HCT116 (cell line): ENCODE data around the gene POLN. TPM values are rescaled to one million over a fixed set of nuclear protein-coding genes. Genes with fewer than 3 reads are reported as not detected.

Experiments used
- ATAC-seq: fragments of 200-7000 bp; cut with Tn5 transposase; 2 replicates; pipeline ENCODE4 v1.9.1; 2020; ENCODE audit warnings: mild to moderate bottlenecking, moderate library complexity
- BruUV-seq: library from RNA; stranded (reverse); fragments of 400-500 nt; replicated peaks from 2 replicates; lab custom pipeline; 2021; lab: Mats Ljungman, UMichigan
- CTCF ChIA-PET: fragments of 300-600 bp; sonication (Branson Sonifier 250); formaldehyde crosslinking; loops from one replicate; lab custom pipeline; 2021; ENCODE audit warnings: antibody characterized with exemption; lab: Charles Lee
- POLR2A ChIA-PET: fragments of 300-600, 350-600 bp; sonication (Branson Sonifier 250); formaldehyde crosslinking; loops from one replicate; lab custom pipeline; 2021; ENCODE audit warnings: antibody characterized with exemption; lab: Charles Lee
- RAD21 ChIA-PET, 2 experiments: fragments of 300-600 bp; sonication (Branson Sonifier 250); formaldehyde crosslinking; loops; one replicate each; lab custom pipeline; 2023; ENCODE audit warnings: low total read pairs in 2 of 2; ENCODE audit not compliant: uncharacterized antibody in 2 of 2, unreplicated experiment in 2 of 2, low non-redundant PET in 1 of 2; lab: Charles Lee
- DNase-seq: peaks from one replicate; pipeline ENCODE4 v3.0.0-alpha.2; 2010; ENCODE audit warnings: low read depth, low spot score
- H2AFZ ChIP-seq: fragments of 200-600 bp; shearing (Covaris generic), sonication (generic); 2 replicates; pipeline ENCODE4 v1.6.1; 2017; ENCODE audit warnings: low read depth, mixed run types, mixed read lengths, antibody characterized with exemption, low read length; ENCODE audit not compliant: poor library complexity, severe bottlenecking
- H3K27ac ChIP-seq: 2 replicates; pipeline ENCODE4 v1.5.1; 2012; ENCODE audit warnings: low read depth, low read length
- H3K27me3 ChIP-seq: fragments of 200-600 bp; sonication (generic); 2 replicates; pipeline ENCODE4 v1.6.1; 2016; ENCODE audit warnings: mixed run types, low read length, mixed read lengths; ENCODE audit not compliant: insufficient read depth
- H3K36me3 ChIP-seq, 2 experiments: fragments of 200-500 bp in 1 of 2; fragments of 200-600 bp in 1 of 2; sonication (Bioruptor generic) in 1 of 2; sonication (generic) in 1 of 2; 2 replicates each; pipeline versions ENCODE4 v1.5.1 to v1.6.1; 2014 to 2016; ENCODE audit warnings: low read length in 2 of 2, inconsistent platforms in 1 of 2, mixed read lengths in 1 of 2, mixed run types in 1 of 2; ENCODE audit not compliant: insufficient read depth in 2 of 2, control insufficient read depth in 1 of 2
- H3K4me1 ChIP-seq, 2 experiments: fragments of 200-600 bp in 1 of 2; sonication (generic) in 1 of 2; 2 replicates each; pipeline versions ENCODE4 v1.5.1 to v1.6.1; 2012 to 2017; ENCODE audit warnings: low read length in 2 of 2, inconsistent platforms in 1 of 2, mild to moderate bottlenecking in 1 of 2, mixed read lengths in 1 of 2, mixed run types in 1 of 2, moderate library complexity in 1 of 2; ENCODE audit not compliant: insufficient read depth in 2 of 2, control insufficient read depth in 1 of 2
- H3K4me2 ChIP-seq: fragments of 200-600 bp; sonication (generic); 2 replicates; pipeline ENCODE4 v1.6.1; 2017; ENCODE audit warnings: mixed run types, low read length, mixed read lengths
- H3K4me3 ChIP-seq, 2 experiments: fragments of 200-600 bp in 1 of 2; sonication (generic) in 1 of 2; replicated peaks in 1 of 2; 2 replicates each; pipeline ENCODE4 v1.5.1; 2011 to 2016; ENCODE audit warnings: low read length in 2 of 2, control low read depth in 1 of 2, low read depth in 1 of 2, mild to moderate bottlenecking in 1 of 2, mixed read lengths in 1 of 2, mixed run types in 1 of 2
- H3K79me2 ChIP-seq: fragments of 200-600 bp; sonication (generic); 2 replicates; pipeline ENCODE4 v1.6.1; 2017; ENCODE audit warnings: mild to moderate bottlenecking, mixed run types, low read length, moderate library complexity, mixed read lengths; ENCODE audit not compliant: insufficient read depth
- H3K9ac ChIP-seq: fragments of 200-600 bp; sonication (generic); 2 replicates; pipeline ENCODE4 v1.6.1; 2016; ENCODE audit warnings: low read length, mixed read lengths
- H3K9me2 ChIP-seq: fragments of 200-600 bp; sonication (generic), shearing (Covaris generic); 2 replicates; pipeline ENCODE4 v1.6.1; 2017; ENCODE audit warnings: mixed run types, mild to moderate bottlenecking, moderate library complexity; ENCODE audit not compliant: insufficient read depth
- H3K9me3 ChIP-seq, 2 experiments: fragments of 200-500 bp in 1 of 2; fragments of 200-600 bp in 1 of 2; sonication (Bioruptor generic) in 1 of 2; sonication (generic) in 1 of 2; 2 replicates each; pipeline ENCODE4 v1.6.1; 2014 to 2017; ENCODE audit warnings: low read length in 2 of 2, mixed read lengths in 2 of 2, inconsistent platforms in 1 of 2, low read depth in 1 of 2, mild to moderate bottlenecking in 1 of 2, mixed run types in 1 of 2, moderate library complexity in 1 of 2; ENCODE audit not compliant: control insufficient read depth in 1 of 2, insufficient read depth in 1 of 2
- H4K20me1 ChIP-seq: fragments of 200-600 bp; sonication (generic), shearing (Covaris generic); 2 replicates; pipeline ENCODE4 v1.6.1; 2017; ENCODE audit warnings: mixed run types, mild to moderate bottlenecking, moderate library complexity; ENCODE audit not compliant: insufficient read depth
- CEBPB ChIP-seq: IDR thresholded peaks from 2 replicates; pipeline ENCODE4 v1.6.1; 2012; ENCODE audit warnings: low read depth
- EGR1 ChIP-seq: IDR thresholded peaks from 2 replicates; pipeline ENCODE4 v1.6.1; 2012; ENCODE audit warnings: low read depth
- ELF1 ChIP-seq: IDR thresholded peaks from 2 replicates; pipeline ENCODE4 v1.6.1; 2012; ENCODE audit warnings: low read depth, borderline replicate concordance
- EZH2 ChIP-seq: fragments of 200-600 bp; sonication (generic); IDR thresholded peaks from 2 replicates; pipeline ENCODE4 v1.6.1; 2017; ENCODE audit warnings: antibody characterized with exemption, mixed run types
- JUND ChIP-seq: IDR thresholded peaks from 2 replicates; pipeline ENCODE4 v1.6.1; 2012
- POLR2A ChIP-seq: IDR thresholded peaks from 2 replicates; pipeline ENCODE4 v1.7.0; 2011; ENCODE audit warnings: borderline replicate concordance; ENCODE audit not compliant: insufficient read depth, insufficient read length; ENCODE audit errors: extremely low read depth
- POLR2AphosphoS5 ChIP-seq: IDR thresholded peaks from 2 replicates; pipeline ENCODE4 v1.6.1; 2011; ENCODE audit warnings: mild to moderate bottlenecking, low read depth, low read length, moderate library complexity
- RAD21 ChIP-seq: IDR thresholded peaks from 2 replicates; pipeline ENCODE4 v1.6.1; 2012; ENCODE audit warnings: low read depth, mild to moderate bottlenecking
- SIN3A ChIP-seq: IDR thresholded peaks from 2 replicates; pipeline ENCODE4 v1.6.1; 2012; ENCODE audit warnings: low read depth
- SRF ChIP-seq: IDR thresholded peaks from 2 replicates; pipeline ENCODE4 v1.6.1; 2012; ENCODE audit warnings: low read depth
- TCF7L2 ChIP-seq: IDR thresholded peaks from 2 replicates; pipeline ENCODE4 v1.7.0; 2011; ENCODE audit warnings: borderline replicate concordance, inconsistent platforms; ENCODE audit not compliant: insufficient read depth, insufficient read length; ENCODE audit errors: extremely low read depth
- ZNF274 ChIP-seq: fragments of 200-500 bp; sonication (Bioruptor generic); IDR thresholded peaks from 2 replicates; pipeline ENCODE4 v1.6.1; 2014; ENCODE audit warnings: mild to moderate bottlenecking, low read depth, low read length, inconsistent platforms
- intact Hi-C: fragments of 100-400 bp; cut with micrococcal nuclease; formaldehyde crosslinking; loops from 2 replicates; pipeline ENCODE4 v1.10.0; 2022
- total RNA-seq: library from RNA; stranded (reverse); gene quantifications from one replicate; pipeline ENCODE4 v1.2.1, GENCODE V29; 2021; ENCODE audit not compliant: unreplicated experiment
- TF ChIP-seq, protein P1 (sequence below): IDR thresholded peaks from 2 replicates; pipeline ENCODE4 v1.6.1; 2012; ENCODE audit warnings: low read depth
- TF ChIP-seq, protein P2 (sequence below), 3 experiments: fragments of 200-600 bp in 1 of 3; sonication (generic) in 1 of 3; IDR thresholded peaks in 2 of 3; conservative IDR thresholded peaks in 1 of 3; 2 replicates each; pipeline ENCODE4 v1.5.1; 2012 to 2017; ENCODE audit warnings: low read depth in 2 of 3, low read length in 2 of 3, antibody characterized with exemption in 1 of 3, borderline replicate concordance in 1 of 3, control low read depth in 1 of 3, mild to moderate bottlenecking in 1 of 3, mixed read lengths in 1 of 3, mixed run types in 1 of 3, moderate library complexity in 1 of 3; ENCODE audit not compliant: insufficient read depth in 1 of 3

The POLN gene
- total RNA-seq, 1 experiment from 2014 or later, result 3.1 TPM

DNA sequence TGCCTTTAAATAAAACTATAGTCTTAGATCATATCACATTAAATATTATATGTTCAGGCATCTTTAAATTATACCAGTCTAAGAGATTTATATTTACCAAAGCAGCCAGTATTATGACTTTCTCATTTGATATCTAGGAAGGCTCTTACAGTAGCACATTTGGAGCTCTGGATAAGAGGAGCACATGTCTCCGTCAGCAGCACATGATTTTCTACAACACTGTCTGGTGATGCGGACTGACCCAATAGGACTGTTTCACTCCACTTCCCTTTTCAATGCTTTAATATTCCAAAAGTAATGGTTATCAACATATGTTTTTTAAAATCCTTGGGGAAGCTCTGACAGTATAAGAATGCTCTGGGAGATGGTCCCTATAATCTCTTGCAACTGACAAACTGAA is 61.5 kb downstream of the POLN start:
- H3K4me2 ChIP-seq, result no peak overlapping the region
- no peaks in the 10 kb centered on the region for H4K20me1 ChIP-seq
- intact Hi-C loops, result loop anchor here (5.0 kb wide), 1 partner anchor 368 kb away; no protein-coding TSS in a partner anchor
- BruUV-seq, result no TSS peak
- ChIA-PET CTCF (no interaction called here), POLR2A (no interaction called here), RAD21 (no interaction called here)
- H2AFZ ChIP-seq, result no peak overlapping the region
- no peaks in the 10 kb centered on the region for H3K79me2 ChIP-seq
- H3K9me2 ChIP-seq, result no peaks in the 10 kb centered on the region
- no peak for TF ChIP-seq ZNF274
- no peak for TF ChIP-seq TCF7L2
- TF ChIP-seq RAD21, result no peak
- TF ChIP-seq, protein P1, sequence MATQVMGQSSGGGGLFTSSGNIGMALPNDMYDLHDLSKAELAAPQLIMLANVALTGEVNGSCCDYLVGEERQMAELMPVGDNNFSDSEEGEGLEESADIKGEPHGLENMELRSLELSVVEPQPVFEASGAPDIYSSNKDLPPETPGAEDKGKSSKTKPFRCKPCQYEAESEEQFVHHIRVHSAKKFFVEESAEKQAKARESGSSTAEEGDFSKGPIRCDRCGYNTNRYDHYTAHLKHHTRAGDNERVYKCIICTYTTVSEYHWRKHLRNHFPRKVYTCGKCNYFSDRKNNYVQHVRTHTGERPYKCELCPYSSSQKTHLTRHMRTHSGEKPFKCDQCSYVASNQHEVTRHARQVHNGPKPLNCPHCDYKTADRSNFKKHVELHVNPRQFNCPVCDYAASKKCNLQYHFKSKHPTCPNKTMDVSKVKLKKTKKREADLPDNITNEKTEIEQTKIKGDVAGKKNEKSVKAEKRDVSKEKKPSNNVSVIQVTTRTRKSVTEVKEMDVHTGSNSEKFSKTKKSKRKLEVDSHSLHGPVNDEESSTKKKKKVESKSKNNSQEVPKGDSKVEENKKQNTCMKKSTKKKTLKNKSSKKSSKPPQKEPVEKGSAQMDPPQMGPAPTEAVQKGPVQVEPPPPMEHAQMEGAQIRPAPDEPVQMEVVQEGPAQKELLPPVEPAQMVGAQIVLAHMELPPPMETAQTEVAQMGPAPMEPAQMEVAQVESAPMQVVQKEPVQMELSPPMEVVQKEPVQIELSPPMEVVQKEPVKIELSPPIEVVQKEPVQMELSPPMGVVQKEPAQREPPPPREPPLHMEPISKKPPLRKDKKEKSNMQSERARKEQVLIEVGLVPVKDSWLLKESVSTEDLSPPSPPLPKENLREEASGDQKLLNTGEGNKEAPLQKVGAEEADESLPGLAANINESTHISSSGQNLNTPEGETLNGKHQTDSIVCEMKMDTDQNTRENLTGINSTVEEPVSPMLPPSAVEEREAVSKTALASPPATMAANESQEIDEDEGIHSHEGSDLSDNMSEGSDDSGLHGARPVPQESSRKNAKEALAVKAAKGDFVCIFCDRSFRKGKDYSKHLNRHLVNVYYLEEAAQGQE, result no peak
- no peak for TF ChIP-seq EZH2
- TF ChIP-seq, protein P2, sequence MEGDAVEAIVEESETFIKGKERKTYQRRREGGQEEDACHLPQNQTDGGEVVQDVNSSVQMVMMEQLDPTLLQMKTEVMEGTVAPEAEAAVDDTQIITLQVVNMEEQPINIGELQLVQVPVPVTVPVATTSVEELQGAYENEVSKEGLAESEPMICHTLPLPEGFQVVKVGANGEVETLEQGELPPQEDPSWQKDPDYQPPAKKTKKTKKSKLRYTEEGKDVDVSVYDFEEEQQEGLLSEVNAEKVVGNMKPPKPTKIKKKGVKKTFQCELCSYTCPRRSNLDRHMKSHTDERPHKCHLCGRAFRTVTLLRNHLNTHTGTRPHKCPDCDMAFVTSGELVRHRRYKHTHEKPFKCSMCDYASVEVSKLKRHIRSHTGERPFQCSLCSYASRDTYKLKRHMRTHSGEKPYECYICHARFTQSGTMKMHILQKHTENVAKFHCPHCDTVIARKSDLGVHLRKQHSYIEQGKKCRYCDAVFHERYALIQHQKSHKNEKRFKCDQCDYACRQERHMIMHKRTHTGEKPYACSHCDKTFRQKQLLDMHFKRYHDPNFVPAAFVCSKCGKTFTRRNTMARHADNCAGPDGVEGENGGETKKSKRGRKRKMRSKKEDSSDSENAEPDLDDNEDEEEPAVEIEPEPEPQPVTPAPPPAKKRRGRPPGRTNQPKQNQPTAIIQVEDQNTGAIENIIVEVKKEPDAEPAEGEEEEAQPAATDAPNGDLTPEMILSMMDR (IDR thresholded peaks at IDR 0.05 in 2 of 3, conservative IDR thresholded peaks at IDR 0.05 in 1 of 3; ENCODE audit: borderline replicate concordance in 1 of 3, insufficient read depth in 1 of 3, low read depth in 2 of 3, low read length in 2 of 3), result no peak
- no peak for TF ChIP-seq JUND
- TF ChIP-seq ELF1, result no peak
- no peak for TF ChIP-seq SRF
- TF ChIP-seq EGR1, result no peak
- no peak for TF ChIP-seq SIN3A
- no peak for TF ChIP-seq POLR2A
- no peak for TF ChIP-seq CEBPB
- no peak for TF ChIP-seq POLR2AphosphoS5
- no peak overlapping the region for H3K9ac ChIP-seq
- H3K27ac ChIP-seq, result no peak overlapping the region
- no peaks in the 10 kb centered on the region for H3K9me3 ChIP-seq
- H3K4me3 ChIP-seq, result no peak overlapping the region
- H3K27me3 ChIP-seq, result no peaks in the 10 kb centered on the region
- no peaks in the 10 kb centered on the region for H3K36me3 ChIP-seq
- no peak for ATAC-seq
- DNase-seq, result no peak
- no peaks in the 10 kb centered on the region for H3K4me1 ChIP-seq
